NCI-H187 treated with DMSO at 0.1 percent for 48 hours (cell line): Measurements from ENCODE around the gene TUBG2.

Experiments used
- DNase-seq: peaks from one replicate; lab custom pipeline; 2025; lab: John Stamatoyannopoulos, UW

Gene TUBG2

DNA sequence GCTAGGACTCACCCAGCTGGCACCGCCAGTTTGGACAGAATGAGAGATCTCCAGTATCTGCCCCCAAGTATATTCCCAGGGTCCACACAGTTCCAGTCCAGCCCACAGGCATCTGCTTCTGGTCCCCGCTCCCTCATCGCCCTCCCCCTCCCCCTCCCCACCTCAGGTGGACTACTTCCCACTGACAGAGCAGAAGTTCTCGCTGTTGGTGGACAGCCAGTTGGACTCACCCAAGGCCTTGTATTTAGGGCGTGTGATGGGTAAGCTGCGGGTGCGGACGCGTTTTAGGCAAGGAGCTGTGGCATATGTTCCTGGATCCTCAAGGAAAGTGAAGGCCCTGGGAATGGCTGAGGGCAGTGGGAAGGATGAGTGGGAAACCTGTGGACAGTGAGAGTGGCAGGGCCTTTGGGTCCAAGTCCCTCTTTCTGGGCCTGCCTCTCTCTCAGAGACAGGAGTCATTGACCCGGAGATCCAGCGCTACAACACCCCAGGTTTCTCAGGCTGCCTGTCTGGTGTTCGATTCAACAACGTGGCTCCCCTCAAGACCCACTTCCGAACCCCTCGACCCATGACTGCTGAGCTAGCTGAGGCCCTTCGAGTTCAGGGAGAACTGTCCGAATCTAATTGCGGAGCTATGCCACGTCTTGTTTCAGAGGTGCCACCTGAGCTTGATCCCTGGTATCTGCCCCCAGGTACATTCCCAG lies 38.2 kb downstream of the TUBG2 start:
- no peak for DNase-seq

DNA sequence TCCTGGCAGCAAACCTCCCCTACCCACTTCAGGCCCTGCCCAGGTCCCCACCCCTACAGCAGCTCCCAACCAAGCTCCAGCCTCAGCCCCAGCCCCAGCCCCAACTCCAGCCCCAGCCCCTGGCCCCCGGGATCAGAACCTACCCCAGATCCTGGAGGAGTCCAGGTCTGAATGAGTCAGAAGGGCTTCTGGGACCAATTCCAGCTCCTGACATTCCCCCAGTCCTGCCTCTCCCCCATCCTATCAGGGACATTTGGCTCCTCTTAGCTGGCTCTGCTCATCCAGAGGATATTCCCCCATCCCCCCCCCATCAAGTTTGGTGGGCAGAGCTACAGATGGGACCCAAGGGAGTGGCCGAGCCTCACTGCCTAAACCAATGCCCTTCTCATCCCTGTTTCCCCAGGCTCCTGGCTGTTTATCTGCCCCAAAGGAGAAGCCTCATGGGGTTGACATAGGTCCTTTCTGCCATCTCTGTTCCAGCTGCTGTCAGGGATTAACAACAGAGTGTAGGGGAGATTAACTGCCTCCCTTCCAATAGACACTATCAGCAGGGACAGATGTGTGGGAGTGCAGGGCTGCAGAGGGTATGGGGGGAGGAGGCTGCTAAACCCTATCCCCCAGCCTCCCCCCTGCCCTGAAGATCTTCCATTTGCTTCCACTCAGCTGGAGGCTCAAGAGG lies 39.8 kb downstream of the TUBG2 start:
- DNase-seq, result no peak

DNA sequence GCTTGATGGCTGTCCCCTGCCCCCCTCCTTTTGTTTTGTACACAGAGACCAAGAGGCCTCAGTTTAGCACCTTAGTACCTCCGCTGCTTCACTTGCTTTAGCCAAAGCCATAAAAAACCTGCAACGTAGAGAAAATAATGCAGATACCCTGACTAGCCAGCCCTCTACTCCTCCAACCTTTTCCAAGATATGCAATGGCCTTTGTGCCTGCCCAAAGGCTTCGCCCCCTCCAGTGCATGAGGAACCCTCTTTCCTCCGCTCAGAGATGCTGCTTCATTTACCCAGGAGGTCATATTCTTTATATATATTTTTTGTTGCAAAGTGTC lies 40.3 kb downstream of the TUBG2 start:
- DNase-seq, result no peak

DNA sequence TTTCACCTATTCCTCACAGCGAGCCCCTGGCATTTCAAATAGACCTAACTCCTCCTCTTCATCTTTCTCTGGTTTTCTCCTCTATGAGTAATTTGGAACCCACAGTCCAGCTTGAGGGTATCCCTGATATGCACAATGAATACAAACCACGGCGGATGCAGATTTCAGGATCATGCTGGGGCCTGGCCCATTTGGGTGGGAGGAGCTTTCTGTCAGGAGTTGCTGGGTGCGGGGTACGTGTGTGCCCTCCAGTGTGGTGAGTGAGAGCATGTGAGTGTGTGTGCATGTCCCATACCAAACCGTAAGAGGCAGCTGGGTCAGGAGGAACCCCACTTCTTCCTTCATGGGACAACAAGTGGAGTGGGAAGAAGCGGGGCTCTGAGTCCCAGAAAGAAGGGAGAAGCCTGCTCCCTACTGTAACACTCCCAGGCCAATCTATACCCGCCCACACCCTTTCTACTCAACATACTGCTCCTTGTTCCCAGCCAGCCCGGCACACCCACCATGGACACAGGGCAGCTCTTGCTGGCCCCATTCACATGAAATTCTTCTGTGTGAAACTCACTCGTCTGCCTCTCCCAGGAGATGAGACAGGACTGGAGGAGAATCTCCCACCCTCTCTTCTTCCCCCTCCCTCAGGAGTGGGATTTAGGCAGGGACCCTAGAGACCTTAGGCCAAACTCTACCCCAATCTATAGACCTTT lies 41.7 kb downstream of the TUBG2 start:
- no peak for DNase-seq

DNA sequence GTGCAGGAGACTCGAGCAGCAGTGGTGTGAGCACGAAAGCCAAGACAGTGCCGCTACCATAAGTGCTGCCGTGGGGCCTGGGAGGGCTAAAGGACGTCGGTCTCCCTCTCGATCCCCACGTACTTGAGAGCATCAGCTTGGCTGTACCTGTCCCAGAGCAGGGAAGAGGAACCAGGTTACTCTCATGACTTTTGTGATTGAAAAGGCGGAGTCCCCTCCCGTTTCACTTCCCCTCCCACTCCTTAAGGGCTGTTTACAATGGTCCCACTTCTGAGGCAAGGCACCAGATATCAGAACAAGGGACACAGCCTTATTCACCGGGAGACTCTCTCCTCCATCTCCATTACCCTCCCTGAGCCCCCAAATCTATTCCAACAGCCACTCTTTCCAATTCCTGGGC lies 43.4 kb downstream of the TUBG2 start:
- no peak for DNase-seq

DNA sequence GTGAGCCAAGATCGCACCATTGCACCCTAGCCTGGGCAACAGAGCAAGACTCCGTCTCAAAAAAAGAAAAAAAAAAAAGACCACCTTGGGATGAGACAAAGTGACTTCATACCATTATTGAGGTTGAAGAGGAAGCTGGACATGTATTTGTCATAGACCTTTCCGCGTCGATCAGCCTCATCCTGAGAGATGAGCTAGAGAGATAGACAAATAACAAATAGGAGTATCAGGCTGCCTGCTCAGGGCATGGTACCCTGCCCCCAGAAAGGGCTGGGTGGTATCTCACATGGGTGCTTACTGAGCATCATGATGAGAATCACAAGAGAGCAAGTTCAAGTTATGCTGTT lies 45.4 kb downstream of the TUBG2 start:
- DNase-seq, result no peak

DNA sequence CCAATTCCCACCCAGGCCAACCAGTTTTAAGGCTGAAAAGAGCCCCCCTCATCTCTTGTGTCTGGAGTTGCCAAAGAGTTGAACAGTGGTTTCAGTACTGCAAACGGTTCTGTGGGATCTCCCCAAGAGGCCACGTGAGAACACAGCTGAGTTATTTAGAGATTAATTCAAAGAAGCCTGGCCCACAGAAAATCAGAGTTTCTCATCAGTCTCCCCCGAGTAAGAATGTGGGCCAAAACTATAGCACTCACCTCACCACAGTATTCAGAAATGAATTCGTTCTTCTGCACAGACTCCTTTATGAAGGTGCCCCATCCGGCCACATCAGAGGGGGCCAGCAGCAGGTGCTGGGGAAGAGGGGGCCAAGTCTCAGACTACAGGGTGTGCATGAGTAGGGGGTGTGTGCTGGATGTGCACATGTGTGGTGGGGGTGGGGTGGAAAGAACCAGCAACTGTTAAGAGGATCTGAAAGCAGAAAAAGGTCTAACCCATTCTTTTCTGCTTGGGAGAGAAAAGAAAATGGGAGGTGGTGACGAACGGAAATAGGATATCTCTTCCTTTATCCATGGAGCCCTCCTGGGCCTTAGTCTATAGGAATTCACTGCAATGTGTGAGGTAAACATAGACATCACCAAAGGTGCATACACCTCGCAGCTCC lies 45.9 kb downstream of the TUBG2 start:
- DNase-seq, result no peak

DNA sequence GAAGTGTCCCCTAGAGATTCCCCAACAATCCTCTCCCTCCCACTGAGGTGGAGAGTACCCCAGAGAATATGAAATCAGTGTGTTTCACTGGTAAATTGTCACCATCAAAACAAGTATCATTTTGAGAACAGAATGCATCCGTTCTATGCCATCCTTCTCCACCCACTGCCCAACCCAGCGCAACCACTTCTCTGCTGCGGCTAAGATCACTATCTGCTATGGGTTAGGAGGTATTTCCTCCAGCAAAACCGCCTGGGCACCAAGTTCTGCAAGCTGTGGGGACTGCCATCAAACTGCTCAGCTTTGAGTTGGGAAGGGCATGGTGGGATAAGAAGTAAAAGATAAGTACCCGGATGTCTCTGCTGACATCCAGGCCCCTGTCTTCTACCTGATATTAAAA lies 47.6 kb downstream of the TUBG2 start:
- no peak for DNase-seq

DNA sequence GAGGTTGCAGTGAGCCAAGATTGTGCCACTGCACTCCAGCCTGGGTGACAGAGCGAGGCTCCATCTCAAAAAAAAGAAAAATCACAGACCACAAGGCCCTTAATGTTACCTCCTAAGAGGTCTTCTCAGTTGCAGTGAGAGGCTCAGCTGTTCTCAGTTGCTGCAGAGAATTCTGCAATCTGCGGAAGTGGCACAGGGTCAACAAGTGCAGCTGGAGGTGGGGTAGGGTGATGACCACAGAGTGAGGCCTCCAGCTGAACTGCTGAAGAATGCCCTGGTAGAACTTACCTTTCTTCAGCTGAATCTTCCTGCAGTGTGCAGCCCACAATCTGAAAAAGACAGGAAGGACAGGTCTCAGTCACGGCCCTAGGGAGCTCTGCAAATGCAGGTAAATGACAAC lies 49.5 kb downstream of the TUBG2 start:
- DNase-seq, result no peak

DNA sequence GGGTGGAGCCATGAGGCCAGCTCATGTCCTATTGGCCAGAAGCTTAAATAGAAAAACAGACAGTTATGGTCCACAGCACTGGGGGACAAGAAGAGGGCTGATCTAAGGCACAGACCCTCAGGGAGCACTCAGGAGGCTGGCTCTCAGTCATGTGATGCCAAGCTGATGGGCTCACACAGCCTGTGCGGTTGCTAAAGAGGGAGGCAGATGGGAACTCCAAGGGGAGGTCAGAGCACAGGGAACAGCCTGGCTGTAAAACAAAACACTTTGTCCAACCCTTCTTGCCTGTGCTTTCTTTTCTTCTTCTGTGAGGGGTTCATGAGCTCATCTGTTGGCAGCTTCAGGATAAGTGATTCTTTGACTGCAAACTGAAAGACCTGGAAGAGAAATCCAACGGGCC lies 50.5 kb downstream of the TUBG2 start:
- no peak for DNase-seq
